Measurements from ENCODE around the gene LMBRD1.
A peak's percentile ranks its signal among the peaks of the same experiment; 100 is the strongest.
"Not testable (repeated sequence)": the region's sequence is repeated elsewhere in the genome, so short reads cannot be mapped to it uniquely, and the experiment has no call there.

The LMBRD1 gene

GRCh38 chr6:69796642-69797390, at the start of gene LMBRD1:
LMBRD1 (minus strand) TSS chr6:69797010; CDS start chr6:69796881, 129 bp downstream.
- peak; percentile 84 for DNase-seq

GRCh38 chr6:69846312-69846711, 49.5 kb upstream of the LMBRD1 start:
- DNase-seq = no peak

- no peak for DNase-seq
These were observed 46.4 kb upstream of the LMBRD1 start for GRCh38 chr6:69843189-69843588.

- no peak for DNase-seq
These were observed 45.1 kb upstream of the LMBRD1 start for GRCh38 chr6:69841862-69842261.

GRCh38 chr6:69835414-69836179, 38.8 kb upstream of the LMBRD1 start:
- peak; percentile 19 for DNase-seq

GRCh38 chr6:69832558-69832957, 35.7 kb upstream of the LMBRD1 start:
- no peak for DNase-seq

- no peak for DNase-seq
These were observed 30.6 kb upstream of the LMBRD1 start for GRCh38 chr6:69827276-69827893.

- DNase-seq = no peak
These were observed 29.1 kb upstream of the LMBRD1 start for GRCh38 chr6:69825904-69826303.

GRCh38 chr6:69824355-69824754, 27.5 kb upstream of the LMBRD1 start:
- not testable (repeated sequence) for DNase-seq

GRCh38 chr6:69820438-69820837, 23.6 kb upstream of the LMBRD1 start:
- no peak for DNase-seq

- no peak for DNase-seq
These were observed 23.2 kb upstream of the LMBRD1 start for GRCh38 chr6:69820018-69820417.

GRCh38 chr6:69819138-69819537, 22.3 kb upstream of the LMBRD1 start:
- DNase-seq = no peak

GRCh38 chr6:69818223-69818930, 21.6 kb upstream of the LMBRD1 start:
- no peak for DNase-seq

GRCh38 chr6:69817358-69817757, 20.5 kb upstream of the LMBRD1 start:
- no peak for DNase-seq

GRCh38 chr6:69816569-69816968, 19.8 kb upstream of the LMBRD1 start:
- DNase-seq = no peak

- no peak for DNase-seq
These were observed 19.2 kb upstream of the LMBRD1 start for GRCh38 chr6:69816026-69816425.

GRCh38 chr6:69813508-69813907, 16.7 kb upstream of the LMBRD1 start:
- no peak for DNase-seq

GRCh38 chr6:69812746-69813427, 16.1 kb upstream of the LMBRD1 start:
- no peak for DNase-seq

- DNase-seq = no peak
These were observed 6.2 kb upstream of the LMBRD1 start for GRCh38 chr6:69802995-69803394.

GRCh38 chr6:69801711-69802110, 4.9 kb upstream of the LMBRD1 start:
- DNase-seq = no peak

GRCh38 chr6:69801225-69801624, 4.4 kb upstream of the LMBRD1 start:
- DNase-seq = no peak

GRCh38 chr6:69798796-69799195, 2.0 kb upstream of the LMBRD1 start:
- not testable (repeated sequence) for DNase-seq

Measured in NCI-H1048 (cell line).